GM13977 (cell line): ENCODE data around the gene NCR2.

Experiments
- DNase-seq: peaks from one replicate; pipeline ENCODE4 v3.0.0; 2012; ENCODE audit warnings: low spot score
- in situ Hi-C: fragments of 300-500 bp; cut with MboI; formaldehyde crosslinking; loops from one replicate; pipeline ENCODE4 v1.12.0; 2022; ENCODE audit warnings: low sequenced_read_pairs, low pct_unique_long_range_greater_than_20kb, mixed read lengths, inconsistent platforms; ENCODE audit not compliant: unreplicated experiment
- TF ChIP-seq, protein P1 (sequence below): IDR thresholded peaks from 2 replicates; pipeline ENCODE4 v1.5.1; 2012; ENCODE audit warnings: mild to moderate bottlenecking, control low read depth; ENCODE audit not compliant: insufficient read depth; ENCODE audit errors: extremely low read depth, missing control alignments

The NCR2 gene

DNA sequence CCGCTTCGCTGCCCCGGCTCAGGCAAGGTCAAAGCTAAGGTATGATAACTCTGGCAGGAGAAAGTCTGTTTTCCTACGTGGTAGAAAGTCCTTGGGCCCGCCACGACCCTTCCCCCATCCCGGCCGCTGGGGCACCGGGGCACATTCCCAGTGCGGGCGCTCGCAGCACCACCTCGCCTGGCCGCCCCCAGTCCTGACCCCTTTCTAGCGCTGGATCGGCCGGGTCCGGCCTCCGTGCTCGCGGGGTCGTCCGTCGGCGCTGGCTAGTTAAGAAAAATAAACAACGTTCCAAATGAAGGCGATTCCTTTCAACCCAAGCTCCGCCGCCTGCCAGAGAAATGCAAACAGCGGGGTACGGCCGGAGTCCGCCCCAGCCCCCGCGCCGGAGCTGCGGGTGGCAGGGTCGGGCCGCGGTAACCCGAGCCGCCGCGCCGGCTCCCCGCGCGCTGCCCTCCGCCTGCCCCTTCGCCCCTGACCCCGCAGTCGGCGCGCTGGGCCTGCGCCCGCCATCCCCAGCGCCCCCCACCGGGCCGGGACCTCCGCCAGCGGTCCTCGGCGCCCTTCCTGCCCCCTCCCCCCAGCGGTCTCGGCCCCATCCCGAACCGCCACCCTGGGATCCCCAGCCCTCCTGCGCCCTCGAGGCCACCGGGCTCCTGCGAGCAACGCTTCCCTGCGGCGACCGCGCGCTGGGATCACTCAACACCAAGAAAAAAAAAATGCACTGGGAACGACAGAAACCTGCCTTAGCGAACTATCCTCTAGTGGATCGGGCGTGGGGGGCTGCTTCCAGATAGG is 37.6 kb downstream of the NCR2 start:
- TF ChIP-seq, protein P1, sequence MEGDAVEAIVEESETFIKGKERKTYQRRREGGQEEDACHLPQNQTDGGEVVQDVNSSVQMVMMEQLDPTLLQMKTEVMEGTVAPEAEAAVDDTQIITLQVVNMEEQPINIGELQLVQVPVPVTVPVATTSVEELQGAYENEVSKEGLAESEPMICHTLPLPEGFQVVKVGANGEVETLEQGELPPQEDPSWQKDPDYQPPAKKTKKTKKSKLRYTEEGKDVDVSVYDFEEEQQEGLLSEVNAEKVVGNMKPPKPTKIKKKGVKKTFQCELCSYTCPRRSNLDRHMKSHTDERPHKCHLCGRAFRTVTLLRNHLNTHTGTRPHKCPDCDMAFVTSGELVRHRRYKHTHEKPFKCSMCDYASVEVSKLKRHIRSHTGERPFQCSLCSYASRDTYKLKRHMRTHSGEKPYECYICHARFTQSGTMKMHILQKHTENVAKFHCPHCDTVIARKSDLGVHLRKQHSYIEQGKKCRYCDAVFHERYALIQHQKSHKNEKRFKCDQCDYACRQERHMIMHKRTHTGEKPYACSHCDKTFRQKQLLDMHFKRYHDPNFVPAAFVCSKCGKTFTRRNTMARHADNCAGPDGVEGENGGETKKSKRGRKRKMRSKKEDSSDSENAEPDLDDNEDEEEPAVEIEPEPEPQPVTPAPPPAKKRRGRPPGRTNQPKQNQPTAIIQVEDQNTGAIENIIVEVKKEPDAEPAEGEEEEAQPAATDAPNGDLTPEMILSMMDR, result no peak
- peak; percentile 44 for DNase-seq
- in situ Hi-C loops, result no loop called here

DNA sequence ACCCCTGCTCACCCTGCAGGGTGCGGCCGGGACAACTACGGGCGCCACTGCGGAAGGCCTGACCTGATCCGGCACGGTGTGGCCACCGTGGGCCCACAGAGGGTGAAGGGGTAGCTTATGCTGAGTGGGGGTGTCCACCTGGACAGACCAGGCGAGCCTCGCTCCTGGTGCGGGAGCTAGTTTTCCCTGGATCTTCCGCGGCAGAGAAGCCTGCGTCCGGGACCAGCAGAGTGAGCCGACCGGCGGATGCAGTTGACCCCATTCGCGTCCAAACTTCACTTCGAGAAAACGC is 38.2 kb downstream of the NCR2 start:
- no peak for DNase-seq
- TF ChIP-seq, protein P1, result no peak
- in situ Hi-C loops, result no loop called here

DNA sequence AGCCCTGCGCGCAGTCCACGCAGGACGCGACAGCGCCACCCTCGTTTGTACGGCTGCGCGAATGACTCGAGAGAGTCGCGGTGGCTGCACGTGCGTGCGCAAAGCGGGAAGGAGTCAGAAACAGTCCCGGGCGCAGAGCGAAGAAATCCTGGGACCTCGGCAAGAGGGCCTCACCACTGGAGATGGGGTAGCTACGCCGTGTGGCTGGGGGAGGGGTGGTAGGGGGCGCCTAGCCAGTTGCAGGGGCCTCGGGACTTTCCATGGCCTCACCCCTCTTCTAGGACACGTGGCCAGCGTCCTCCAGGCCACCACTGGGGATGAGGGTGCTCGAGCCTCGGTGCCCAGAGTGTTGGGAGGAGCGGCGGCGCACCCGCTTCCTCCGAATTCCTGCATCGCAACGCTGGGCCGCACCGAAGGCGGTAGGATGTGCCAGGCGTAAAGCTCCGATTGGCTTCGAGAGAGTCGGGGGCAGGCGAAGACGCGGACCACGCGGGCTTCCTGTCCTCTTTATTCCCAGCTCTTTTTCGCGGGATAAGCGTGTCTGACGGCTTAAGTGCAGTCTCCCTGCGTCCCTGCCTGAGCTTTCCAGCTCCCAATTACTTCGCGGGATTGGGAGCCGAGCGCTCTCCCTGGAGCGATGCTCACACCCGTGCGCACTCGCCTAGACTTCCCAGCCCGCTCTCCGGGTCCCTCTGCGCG is 38.7 kb downstream of the NCR2 start:
- in situ Hi-C loops, result no loop called here
- DNase-seq, result no peak

DNA sequence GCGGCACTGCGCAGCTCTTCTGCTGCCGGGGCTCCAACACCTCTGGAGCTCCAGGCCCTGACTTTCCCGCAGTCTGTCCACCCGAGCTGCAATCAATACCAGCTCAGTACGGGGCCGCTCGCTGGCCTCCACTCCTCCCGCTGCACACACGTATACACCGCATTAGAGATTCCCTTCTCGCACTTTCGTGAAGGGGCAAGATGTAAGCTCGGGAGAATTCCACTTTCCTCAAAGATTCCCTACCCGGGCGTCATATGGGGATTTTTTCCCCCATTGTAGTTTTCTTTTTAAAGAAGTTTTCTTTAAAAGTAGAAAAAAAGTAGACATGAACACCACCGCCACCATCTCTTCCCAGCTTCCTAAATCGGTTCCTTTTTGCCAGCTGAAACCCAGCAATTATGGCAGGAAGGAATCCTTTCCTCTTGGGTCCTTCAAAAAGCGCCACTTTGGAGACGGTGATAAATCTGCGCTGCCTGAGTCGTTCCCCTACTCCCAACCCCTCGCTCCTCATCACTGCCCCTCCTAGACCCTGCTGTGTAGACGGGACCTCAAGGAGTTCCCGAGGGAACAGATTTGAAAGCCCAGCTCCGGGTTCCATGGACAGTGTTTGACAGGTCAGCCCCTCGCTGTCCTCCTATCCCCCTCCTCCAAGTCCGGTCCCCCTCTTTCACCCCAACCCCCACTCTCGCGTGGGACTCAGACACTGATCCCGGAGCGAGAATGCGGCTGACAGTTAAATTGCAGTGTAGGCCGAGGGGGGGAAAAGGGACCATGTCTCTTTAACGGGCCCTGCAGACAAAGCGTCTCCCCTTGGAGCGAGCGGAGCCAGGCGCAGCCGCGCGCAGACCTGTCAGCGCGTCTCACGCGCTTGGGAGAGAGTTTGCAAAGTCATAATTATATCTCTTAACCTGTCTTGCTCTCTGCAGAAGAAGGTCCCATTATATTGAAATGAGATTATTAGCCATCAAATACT is 39.5 kb downstream of the NCR2 start:
- TF ChIP-seq, protein P1, result no peak
- in situ Hi-C loops, result no loop called here
- peak; percentile 22 for DNase-seq

More for the DNA sequence above, 38.7 kb downstream of the NCR2 start:
- TF ChIP-seq, protein P1, result no peak

DNA sequence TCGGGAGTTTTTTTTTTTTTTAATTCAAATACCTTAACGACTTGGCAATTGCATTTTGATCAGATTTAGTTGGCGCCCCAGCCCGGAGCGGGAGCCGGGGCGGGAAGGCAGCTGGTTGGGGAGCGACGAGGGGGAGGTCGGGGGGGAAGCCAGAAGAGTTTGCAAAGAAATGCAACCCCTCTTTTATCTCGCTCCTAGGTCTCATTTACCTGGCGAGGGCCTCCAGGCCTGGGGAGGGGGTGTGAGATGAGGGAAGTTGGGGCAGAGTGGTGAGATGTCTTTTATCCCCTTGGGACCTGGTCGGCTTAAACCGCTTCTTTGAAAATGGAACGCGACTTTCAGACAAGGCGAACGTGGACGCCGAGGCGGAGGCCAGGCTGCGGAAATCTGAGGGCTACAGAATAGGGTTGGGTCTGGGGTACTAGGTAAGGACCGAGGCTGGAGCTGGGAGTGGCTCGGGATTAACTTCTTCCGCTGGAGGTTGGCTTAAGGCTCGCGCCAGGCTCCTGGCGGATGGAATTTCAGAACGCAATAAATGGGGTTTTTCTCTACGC is 40.3 kb downstream of the NCR2 start:
- TF ChIP-seq, protein P1, result no peak
- no peak for DNase-seq
- in situ Hi-C loops, result no loop called here

DNA sequence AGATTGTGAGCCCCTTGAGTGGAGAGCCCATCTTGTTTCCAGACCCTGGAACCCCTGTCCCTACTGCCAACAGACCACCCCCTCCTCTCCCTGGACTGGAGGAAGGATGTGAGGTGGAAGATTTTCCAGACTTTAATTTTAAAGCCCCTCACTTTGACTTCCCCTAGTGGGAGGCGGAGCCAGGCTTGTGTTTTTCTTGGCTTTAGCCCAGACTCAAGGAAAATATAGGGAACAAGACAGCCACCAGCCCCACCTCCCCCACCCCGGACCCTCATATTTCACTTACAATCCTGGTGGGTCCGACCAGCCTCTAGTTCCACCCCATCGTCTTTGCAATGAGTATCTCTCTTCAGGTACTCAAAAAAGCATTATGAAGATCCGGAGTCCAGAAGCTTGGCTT is 40.8 kb downstream of the NCR2 start:
- no peak for DNase-seq
- TF ChIP-seq, protein P1, result no peak
- in situ Hi-C loops, result no loop called here
